NCI-H82 treated with DMSO at 0.1 percent for 48 hours (cell line): ENCODE measurements around the gene COX7A1.
"Not testable (repeated sequence)": the region's sequence is repeated elsewhere in the genome, so short reads cannot be mapped to it uniquely, and the experiment has no call there.

Experiments used
- DNase-seq: peaks from one replicate; lab custom pipeline; 2025; ENCODE audit not compliant: unreplicated experiment; lab: John Stamatoyannopoulos, UW

The COX7A1 gene

DNA sequence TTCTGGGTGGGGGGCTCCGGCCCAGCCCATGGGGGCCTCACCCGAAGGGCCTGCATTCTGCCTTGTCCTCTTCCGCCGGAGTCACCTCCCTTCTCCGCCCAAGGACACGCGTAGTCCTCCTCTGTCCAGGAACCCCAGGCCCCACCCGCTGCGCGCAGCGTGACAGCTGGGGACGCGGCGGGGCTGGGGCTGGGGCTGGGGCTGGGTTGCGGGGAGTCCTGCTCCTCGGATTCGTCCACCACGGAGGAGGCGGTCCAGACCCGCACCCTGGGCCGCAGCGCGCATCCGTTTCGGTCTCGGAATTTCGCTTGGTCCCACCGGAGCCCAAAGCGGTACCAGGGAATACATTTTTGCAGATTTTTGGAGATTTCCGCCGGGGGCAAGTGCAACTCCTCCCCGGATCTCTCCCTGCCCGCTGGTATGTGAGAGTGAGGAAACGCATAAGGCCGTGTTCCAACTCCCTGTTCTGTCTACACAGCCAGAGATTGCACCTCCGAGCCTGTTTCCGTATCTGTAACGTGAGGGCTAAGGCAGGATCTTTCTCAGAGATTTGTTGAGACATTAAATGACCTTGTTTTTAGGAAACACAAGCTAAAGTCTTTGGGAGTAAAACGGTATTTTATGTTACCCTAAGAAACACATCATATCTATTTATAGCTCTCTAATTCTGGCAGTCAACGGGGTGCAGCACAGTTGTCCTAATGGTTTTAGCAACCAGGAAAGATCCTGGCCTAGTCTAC lies at the start of gene COX7A1:
TSS of gene COX7A1 (minus strand) at position 96 of the 740 bp plus-strand sequence. CDS start at position 56, 40 bp downstream.
- DNase-seq, result no peak

DNA sequence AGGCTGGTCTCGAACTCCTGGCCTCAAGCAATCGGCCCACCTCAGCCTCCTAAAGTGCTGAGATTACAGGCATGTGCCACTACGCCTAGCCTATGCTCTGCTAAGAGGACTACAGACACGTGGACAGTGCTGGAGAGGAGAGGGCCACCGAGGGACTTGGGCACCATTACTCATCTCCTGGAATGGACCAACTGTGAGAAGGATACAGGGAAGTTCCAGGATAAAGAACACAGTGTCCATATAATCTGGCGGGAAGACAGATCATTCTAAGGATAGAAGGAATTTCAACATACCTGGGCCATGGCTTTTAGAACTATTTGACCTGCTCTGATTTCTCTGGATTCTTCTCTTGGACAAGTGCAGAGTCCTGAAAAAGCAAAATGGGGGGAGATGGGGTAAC lies 49.4 kb upstream of the COX7A1 start:
- DNase-seq, result no peak

- DNase-seq, result no peak
Observed at GRCh38 chr19:36198119-36198518, 45.9 kb upstream of the COX7A1 start.

DNA sequence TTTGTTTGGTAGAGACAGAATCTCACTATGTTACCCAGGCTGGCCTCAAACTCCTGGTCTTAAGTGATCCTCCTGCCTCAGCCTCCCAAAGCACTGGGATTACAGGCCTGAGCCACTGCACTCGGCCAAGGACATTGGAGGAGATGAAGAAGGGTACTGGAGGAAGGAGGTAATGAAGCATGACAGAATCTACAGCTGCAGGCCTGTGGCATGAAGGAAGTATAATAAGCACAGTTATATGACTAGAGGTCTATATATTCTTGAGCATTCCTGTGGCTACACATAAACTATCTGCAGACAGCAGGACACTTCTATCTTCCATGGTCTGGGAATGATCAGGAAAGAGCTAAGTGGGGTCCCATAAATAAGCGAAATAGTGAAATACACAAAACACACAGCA lies 44.0 kb upstream of the COX7A1 start:
- DNase-seq, result no peak

- not testable (repeated sequence) for DNase-seq
Observed at GRCh38 chr19:36186722-36187121, 34.5 kb upstream of the COX7A1 start.

GRCh38 chr19:36183245-36183628 lies 31.0 kb upstream of the COX7A1 start:
- no peak for DNase-seq

DNA sequence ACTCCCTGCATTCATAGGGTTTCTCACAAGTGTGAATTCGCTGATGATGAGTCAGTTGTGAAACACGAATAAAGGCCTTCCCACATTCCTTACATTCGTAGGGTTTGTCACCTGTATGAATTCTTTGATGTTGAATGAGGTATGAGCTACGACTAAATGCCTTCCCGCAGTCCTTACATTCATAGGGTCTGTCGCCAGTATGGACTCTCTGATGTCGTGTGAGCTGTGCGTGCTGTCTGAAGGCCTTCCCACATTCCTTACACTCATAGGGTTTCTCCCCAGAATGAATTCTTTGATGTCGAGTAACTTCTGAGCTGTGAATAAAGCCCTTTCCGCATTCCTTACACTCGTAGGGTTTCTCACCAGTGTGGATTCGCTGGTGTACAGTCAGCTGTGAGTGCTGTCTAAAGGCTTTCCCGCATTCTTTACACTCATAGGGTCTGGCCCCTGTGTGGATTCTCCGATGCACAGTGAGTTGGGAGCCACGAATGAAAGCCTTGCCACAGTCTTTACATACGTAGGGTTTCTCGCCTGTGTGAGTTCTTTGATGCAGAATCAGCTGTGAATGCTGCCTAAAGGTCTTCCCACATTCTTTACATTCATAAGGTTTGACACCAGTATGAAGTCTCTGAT lies 30.5 kb upstream of the COX7A1 start:
- DNase-seq, result no peak

GRCh38 chr19:36179077-36179476 lies 26.8 kb upstream of the COX7A1 start:
- not testable (repeated sequence) for DNase-seq

DNA sequence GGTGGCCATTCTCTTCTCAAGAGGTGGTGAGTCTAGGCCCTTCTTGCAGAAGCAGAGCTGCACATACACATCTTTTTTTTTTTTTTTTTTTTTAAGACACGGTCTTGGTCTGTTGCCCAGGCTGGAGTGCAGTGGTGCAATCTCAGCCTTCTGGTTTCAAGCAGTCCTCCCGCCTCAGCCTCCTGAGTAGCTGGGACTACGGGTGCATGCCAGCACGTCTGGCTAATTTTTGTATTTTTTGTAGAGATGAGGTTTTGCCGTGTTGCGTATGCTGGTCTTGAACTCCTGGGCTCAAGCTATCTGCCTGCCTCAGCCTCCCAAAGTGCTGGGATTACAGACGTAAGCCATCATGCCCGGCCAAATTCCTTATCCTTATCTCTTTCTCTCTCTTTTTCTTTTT lies 21.6 kb upstream of the COX7A1 start:
- DNase-seq, result not testable (repeated sequence)

DNA sequence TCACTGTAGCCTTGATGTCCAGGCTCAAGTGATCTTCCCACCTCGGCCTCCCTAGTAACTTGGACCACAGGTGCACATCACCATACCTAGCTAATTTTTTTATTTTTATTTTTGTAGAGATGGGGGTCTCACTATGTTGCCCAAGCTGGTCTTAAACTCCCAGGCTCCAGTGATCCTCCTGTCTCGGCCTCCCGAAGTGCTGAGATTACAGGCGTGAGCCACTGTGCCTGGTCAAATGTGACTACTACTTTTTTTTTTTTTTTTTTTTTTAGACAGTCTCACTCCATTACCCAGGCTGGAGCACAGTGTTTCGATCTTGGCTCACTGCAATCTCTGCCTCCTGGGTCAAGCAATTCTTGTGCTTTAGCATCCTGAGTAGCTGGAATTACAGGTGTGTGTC lies 20.6 kb upstream of the COX7A1 start:
- DNase-seq, result no peak

DNA sequence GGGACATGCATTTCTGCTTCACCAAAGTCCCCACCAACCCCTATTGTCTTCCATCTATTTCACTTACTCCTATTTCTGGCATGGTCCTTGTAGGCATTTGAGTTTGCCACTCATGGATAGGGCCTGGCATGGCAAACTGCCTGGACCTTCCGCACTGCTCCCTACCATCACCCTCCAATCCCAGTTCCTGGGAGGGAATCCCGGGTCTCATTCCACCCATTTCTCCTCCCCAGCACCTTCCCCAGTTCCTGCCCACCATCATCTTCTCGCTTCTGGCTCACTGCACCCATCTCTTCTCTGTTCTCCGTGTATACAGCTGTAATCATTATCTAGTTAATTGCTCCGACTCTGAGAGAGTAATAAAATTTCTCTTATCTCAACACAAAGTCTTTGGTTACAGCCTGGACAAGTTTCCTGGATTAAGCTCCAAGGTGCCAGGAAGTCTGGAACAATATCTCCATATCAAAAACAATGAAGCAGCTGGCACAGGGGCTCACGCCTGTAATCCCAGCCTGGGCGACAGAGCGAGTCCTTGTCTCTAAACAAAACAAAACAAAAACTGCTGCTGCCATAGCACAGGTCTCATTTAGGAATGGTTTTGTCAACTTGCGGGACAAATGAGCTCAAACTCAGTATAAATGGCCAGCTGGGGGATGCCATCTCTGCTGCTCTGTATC lies 17.0 kb upstream of the COX7A1 start:
- peak; percentile 87 for DNase-seq

DNA sequence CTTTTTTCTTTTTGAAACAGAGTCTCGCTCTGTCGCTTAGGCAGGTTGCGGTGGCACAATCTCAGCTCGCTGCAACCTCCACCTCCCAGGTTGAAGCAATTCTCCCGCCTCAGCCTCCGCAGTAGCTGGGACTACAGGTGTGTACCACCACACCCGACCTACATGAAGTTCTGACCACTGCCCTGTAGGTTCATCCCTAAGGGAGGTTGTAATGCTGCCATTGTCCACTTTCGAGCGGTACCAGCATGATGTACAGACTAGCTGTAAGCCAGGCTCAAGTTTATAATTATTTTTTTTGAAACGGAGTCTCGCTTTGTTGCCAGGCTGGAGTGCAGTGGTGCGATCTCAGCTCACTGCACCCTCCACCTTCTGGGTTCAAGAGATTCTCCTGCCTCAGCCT lies 11.6 kb upstream of the COX7A1 start:
- no peak for DNase-seq

DNA sequence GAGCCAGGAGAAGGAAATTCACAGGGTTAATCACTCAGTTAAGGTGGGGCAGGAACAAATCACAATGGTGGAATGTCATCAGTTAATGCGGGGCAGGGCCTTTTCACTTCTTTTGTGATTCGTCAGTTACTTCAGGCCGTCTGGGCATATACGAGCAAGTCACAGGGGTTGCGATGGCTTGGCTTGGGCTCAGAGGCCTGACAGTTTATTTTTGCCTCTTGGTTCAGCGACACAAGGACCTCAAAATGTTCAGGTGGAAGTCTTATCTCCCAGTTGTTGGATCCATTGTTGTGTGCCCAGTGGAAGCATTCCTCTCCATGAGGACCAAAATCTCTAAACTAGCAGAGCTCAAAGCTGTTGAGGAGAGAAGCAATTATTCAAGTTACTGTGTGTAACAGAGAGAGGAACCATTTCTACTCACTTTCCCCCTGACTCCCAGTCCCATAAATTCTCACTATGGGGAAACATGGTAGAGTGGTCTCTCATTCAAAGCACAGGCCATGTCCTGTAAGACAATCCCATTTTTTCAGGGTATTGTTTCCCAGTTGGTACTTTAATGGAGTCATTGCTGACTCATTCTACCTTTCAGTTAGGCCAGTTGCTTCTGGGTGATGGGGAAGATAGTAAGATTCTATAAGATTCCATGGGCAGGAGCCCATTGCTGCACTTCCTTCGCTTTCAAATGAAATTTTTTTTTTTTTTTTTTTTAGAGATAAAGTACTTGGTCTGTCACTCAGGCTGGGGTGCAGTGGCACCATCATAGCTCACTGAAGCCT lies 8.8 kb upstream of the COX7A1 start:
- DNase-seq, result no peak

GRCh38 chr19:36153126-36153525 lies 879 bp upstream of the COX7A1 start:
- no peak for DNase-seq

DNA sequence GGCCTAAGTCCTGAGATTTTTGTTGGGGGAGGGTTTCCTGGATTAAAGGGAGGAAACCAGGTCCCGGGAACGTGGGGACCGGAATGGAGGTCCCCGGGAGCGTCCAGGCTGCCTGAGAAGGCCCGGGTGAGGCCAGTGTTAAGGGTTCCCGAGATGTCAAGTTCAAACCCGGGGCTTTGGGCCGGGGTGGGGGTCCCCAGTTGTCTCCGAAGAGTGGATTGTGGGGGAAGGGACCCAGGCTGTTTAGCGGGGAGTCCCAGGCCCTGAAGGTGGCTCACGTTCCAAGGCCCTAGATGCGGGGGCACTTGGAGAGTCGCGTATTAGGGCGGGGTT lies 262 bp downstream of the COX7A1 start:
- no peak for DNase-seq

- DNase-seq, result no peak
Observed at GRCh38 chr19:36151144-36152018, 866 bp downstream of the COX7A1 start.

DNA sequence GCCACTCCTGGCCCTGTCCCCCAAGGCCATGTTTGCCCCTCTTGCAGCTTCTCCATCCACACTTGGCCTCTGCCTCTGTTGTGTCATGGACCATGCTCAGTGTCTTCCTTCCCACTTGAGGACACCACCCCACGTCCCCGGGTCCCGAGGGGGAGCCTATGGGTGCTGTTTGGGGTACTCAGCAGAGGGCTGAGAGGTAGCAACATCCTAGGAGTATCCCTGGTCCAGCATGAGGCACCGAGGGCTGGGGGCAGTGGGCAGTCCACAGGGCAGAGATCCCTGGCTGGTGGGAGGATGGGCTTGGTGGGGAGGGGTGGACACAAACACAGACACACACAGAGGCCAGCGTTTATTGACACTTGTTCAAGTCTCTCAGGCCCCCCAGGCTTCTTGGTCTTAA lies 1.7 kb downstream of the COX7A1 start:
- DNase-seq, result no peak

GRCh38 chr19:36149673-36150406 lies 2.4 kb downstream of the COX7A1 start:
- no peak for DNase-seq

DNA sequence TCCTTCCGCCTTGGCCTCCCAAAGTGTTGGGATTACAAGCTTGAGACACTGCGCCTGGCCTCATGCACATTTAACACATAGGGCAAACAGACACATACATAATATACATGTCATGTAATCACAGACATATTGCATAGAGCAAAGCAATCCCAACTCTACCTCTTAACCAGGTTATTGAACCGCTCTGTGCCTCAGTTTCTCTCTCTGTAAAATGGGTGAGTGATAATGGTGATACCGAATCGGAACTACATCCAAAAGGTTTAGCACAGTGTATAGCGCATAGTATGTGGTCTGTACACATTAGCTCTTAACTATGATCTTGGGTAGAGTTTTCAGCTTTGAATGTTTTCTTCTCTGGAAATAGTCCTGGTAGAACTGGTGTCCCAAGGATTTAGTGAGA lies 7.6 kb downstream of the COX7A1 start:
- no peak for DNase-seq

- DNase-seq, result no peak
Observed at GRCh38 chr19:36142496-36142895, 9.8 kb downstream of the COX7A1 start.
